ENCODE measurements around the gene RTN4RL1. TPM values are rescaled to one million over a fixed set of nuclear protein-coding genes. Genes with fewer than 3 reads are reported as not detected.

RTN4RL1 gene
- total and polyA plus RNA-seq, 2 of the 4 experiments (the other 2 are of a cell fraction) = under 0.01 to 0.03 TPM

GRCh38 chr17:2057760-2058585 lies 32.8 kb upstream of the RTN4RL1 start:
- dilution Hi-C loops (cut with HindIII; ENCODE audit: low sequenced_read_pairs, unreplicated experiment) (no loop called here), in situ Hi-C loops (cut with MboI; ENCODE audit: low sequenced_read_pairs) (no loop called here), intact Hi-C loops (cut with micrococcal nuclease) (no loop called here)
- Histone ChIP-seq H2BK20ac (ENCODE audit: low read depth, low read length) (no peak overlapping the region), H3K4ac (ENCODE audit: low read depth, low read length) (peak overlapping the region; percentile 81), H2BK15ac (ENCODE audit: low read depth, low read length) (no peak overlapping the region; the same call in 2 of the 3 replicates), H3K79me1 (ENCODE audit: low read depth in 1 of 2, low read length in 2 of 2) (peaks cover 13 to 52% of the 10 kb centered on the region in 2 experiments), H3K36me3 (ENCODE audit: control insufficient read depth, insufficient read depth, low read length) (peaks cover 46% of the 10 kb centered on the region), H2BK120ac (ENCODE audit: low read depth, low read length) (peak overlapping the region; percentile 71), H3K4me2 (ENCODE audit: low read depth, low read length) (peak overlapping the region; percentile 82), H3K27me3 (ENCODE audit: control insufficient read depth, insufficient read depth, low read length) (no peaks in the 10 kb centered on the region), H3K4me1 (ENCODE audit: control insufficient read depth, insufficient read depth, low read length) (peaks cover 46% of the 10 kb centered on the region), H4K5ac (ENCODE audit: low read depth, low read length) (peak overlapping the region; percentile 85), H3K56ac (ENCODE audit: extremely low read depth, insufficient read depth, low read length) (peak overlapping the region; percentile 43; the same call in 1 of the 2 replicates), H2AFZ (replicated peaks; ENCODE audit: low read length, poor library complexity) (peak overlapping the region; percentile 77), H3K27ac (ENCODE audit: insufficient read depth, low read length) (peak overlapping the region; percentile 98), H3K9ac (ENCODE audit: low read depth, low read length) (peak overlapping the region; percentile 84), H4K8ac (ENCODE audit: low read depth in 2 of 2, low read length in 2 of 2) (peak overlapping the region; percentile 64 to 75), H3K4me3 (ENCODE audit: insufficient read depth, low read depth, low read length) (peak overlapping the region; percentile 30), H2BK5ac (ENCODE audit: low read depth, low read length, poor library complexity, severe bottlenecking) (peak overlapping the region; percentile 95), H3K14ac (replicated peaks; ENCODE audit: low read depth, low read length) (peak overlapping the region; percentile 53), H3K18ac (ENCODE audit: low read depth, low read length) (peak overlapping the region; percentile 53; the same call in 1 of the 2 replicates), H3K9me3 (ENCODE audit: control insufficient read depth, insufficient read depth, low read length) (no peaks in the 10 kb centered on the region), H4K20me1 (ENCODE audit: insufficient read depth, low read length) (peaks cover 30% of the 10 kb centered on the region), H2AK5ac (ENCODE audit: low read depth, low read length) (peak overlapping the region; percentile 92), H2AK9ac (replicated peaks; ENCODE audit: low read depth, low read length, poor library complexity) (peak overlapping the region; percentile 68), H4K91ac (ENCODE audit: insufficient read depth, low read depth, low read length) (peak overlapping the region; percentile 70; the same call in 1 of the 2 replicates), H3K23ac (ENCODE audit: low read depth, low read length) (peak overlapping the region; percentile 90), H3K9me1 (ENCODE audit: insufficient read depth, low read length) (0 out of 2 replicates have a peak, but pooled peaks cover 7% of the 10 kb centered on the region)
- 38% methylated on average over 76 of the region's 98 CpGs; no CpG with 5 or more reads in 1 of the 2 experiments for WGBS, 2 experiments (ENCODE audit: extremely low coverage in 2 of 2, insufficient read length in 1 of 2)
- TF ChIP-seq MXI1 (IDR thresholded peaks at IDR 0.05; ENCODE audit: borderline replicate concordance, low read depth, low read length) (0 out of 2 replicates have a peak, but pooled peaks have one; percentile 27), MAFK (IDR thresholded peaks at IDR 0.05; ENCODE audit: low read depth, low read length) (no peak), FOS (IDR thresholded peaks at IDR 0.05; ENCODE audit: low read depth, low read length) (no peak)
- TF ChIP-seq, protein P1, sequence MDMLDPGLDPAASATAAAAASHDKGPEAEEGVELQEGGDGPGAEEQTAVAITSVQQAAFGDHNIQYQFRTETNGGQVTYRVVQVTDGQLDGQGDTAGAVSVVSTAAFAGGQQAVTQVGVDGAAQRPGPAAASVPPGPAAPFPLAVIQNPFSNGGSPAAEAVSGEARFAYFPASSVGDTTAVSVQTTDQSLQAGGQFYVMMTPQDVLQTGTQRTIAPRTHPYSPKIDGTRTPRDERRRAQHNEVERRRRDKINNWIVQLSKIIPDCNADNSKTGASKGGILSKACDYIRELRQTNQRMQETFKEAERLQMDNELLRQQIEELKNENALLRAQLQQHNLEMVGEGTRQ (IDR thresholded peaks at IDR 0.05; ENCODE audit: low read depth, low read length) = 0 out of 2 replicates have a peak, but pooled peaks have one; percentile 21
- no TSS peak for BruUV-seq (replicated peaks)
- ChIA-PET CTCF (interaction anchor here (0.7 to 6.3 kb wide), 8 partner anchors 10 to 225 kb away, joined by 3 to 57 read pairs (median 4); no protein-coding TSS in a partner anchor), POLR2A (ENCODE audit: unreplicated experiment) (no interaction called here)
- DNase-seq = peak; percentile 49
- ATAC-seq (ENCODE audit: low read depth) = no peak
